A673 (cell line): ENCODE data around the gene AUH.

Experiments used
- EZH2 ChIP-seq: fragments of 200-600 bp; sonication (generic); IDR thresholded peaks from 2 replicates; pipeline ENCODE4 v1.6.1; 2017; ENCODE audit warnings: borderline replicate concordance, low read depth, mild to moderate bottlenecking, mixed read lengths, antibody characterized with exemption, low read length; ENCODE audit not compliant: poor library complexity, severe bottlenecking
- TF ChIP-seq, protein P1 (sequence below): fragments of 300-800, 200-600 bp; sonication (generic); conservative IDR thresholded peaks from 2 replicates; pipeline ENCODE4 v1.5.1; 2017; ENCODE audit warnings: low read depth, mild to moderate bottlenecking, antibody characterized with exemption, low read length, moderate library complexity, mixed read lengths

GRCh38 chr9:91214867-91215266 lies 146.9 kb downstream of the AUH start:
- TF ChIP-seq, protein P1, sequence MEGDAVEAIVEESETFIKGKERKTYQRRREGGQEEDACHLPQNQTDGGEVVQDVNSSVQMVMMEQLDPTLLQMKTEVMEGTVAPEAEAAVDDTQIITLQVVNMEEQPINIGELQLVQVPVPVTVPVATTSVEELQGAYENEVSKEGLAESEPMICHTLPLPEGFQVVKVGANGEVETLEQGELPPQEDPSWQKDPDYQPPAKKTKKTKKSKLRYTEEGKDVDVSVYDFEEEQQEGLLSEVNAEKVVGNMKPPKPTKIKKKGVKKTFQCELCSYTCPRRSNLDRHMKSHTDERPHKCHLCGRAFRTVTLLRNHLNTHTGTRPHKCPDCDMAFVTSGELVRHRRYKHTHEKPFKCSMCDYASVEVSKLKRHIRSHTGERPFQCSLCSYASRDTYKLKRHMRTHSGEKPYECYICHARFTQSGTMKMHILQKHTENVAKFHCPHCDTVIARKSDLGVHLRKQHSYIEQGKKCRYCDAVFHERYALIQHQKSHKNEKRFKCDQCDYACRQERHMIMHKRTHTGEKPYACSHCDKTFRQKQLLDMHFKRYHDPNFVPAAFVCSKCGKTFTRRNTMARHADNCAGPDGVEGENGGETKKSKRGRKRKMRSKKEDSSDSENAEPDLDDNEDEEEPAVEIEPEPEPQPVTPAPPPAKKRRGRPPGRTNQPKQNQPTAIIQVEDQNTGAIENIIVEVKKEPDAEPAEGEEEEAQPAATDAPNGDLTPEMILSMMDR: no peak
- TF ChIP-seq EZH2: no peak
